Esophagus muscularis mucosa (tissue), 4 donors: ENCODE measurements around the gene VAV1. TPM values are rescaled to one million over a fixed set of nuclear protein-coding genes. Genes with fewer than 3 reads are reported as not detected.

ENCODE experiments used
- DNase-seq: peaks from one replicate; pipeline ENCODE4 v3.0.0-alpha.2; 2017; ENCODE audit errors: extremely low spot score
- H3K27ac ChIP-seq, 4 donors: fragments of 200-600 bp; sonication (generic); replicated peaks in 1 of 4; 1 replicate in 3 of 4; 2 replicates in 1 of 4; pipeline ENCODE4 v1.5.1; 2016 to 2019; ENCODE audit warnings: mild to moderate bottlenecking in 1 of 4
- H3K27me3 ChIP-seq, 4 donors: fragments of 200-600 bp; sonication (generic); one replicate each; pipeline versions ENCODE4 v1.5.1 to v1.6.0; 2016 to 2019
- H3K36me3 ChIP-seq, 4 donors: fragments of 200-600 bp; sonication (generic); one replicate each; pipeline ENCODE4 v1.5.1; 2016 to 2019
- H3K4me1 ChIP-seq, 4 donors: fragments of 200-600 bp; sonication (generic); one replicate each; pipeline ENCODE4 v1.5.1; 2016 to 2019
- H3K4me3 ChIP-seq, 4 donors: fragments of 200-600 bp; sonication (generic); 1 replicate in 2 of 4; 2 replicates in 2 of 4; pipeline ENCODE4 v1.5.1; 2016 to 2019; ENCODE audit warnings: mild to moderate bottlenecking in 4 of 4, moderate library complexity in 1 of 4
- H3K9me3 ChIP-seq, 4 donors: fragments of 200-600 bp; sonication (generic); 1 replicate in 3 of 4; 2 replicates in 1 of 4; pipeline ENCODE4 v1.5.1; 2016 to 2019
- CTCF ChIP-seq, 3 experiments: fragments of 200-600 bp in 2 of 3; fragments of 450-650 bp in 1 of 3; sonication (generic) in 2 of 3; IDR thresholded peaks; one replicate each; pipeline ENCODE4 v1.5.1; 2017 to 2019; ENCODE audit warnings: antibody characterized with exemption in 3 of 3, mild to moderate bottlenecking in 2 of 3, moderate library complexity in 1 of 3
- EP300 ChIP-seq: sonication (generic); formaldehyde crosslinking; IDR thresholded peaks from one replicate; pipeline ENCODE4 v1.6.1; 2017; ENCODE audit warnings: antibody characterized with exemption
- POLR2A ChIP-seq: fragments of 450-650 bp; IDR thresholded peaks from one replicate; pipeline ENCODE4 v1.6.1; 2017; ENCODE audit warnings: antibody characterized with exemption, moderate library complexity, mild to moderate bottlenecking, low read depth
- POLR2AphosphoS5 ChIP-seq, 2 donors: sonication (generic); formaldehyde crosslinking; IDR thresholded peaks; one replicate each; pipeline ENCODE4 v1.6.1; 2017; ENCODE audit warnings: antibody characterized with exemption in 2 of 2
- WGBS: methylation state at CpG from one replicate; pipeline ENCODE4 v1.1.5; 2018; 5-methylcytosine and 5-hydroxymethylcytosine counted together
- intact Hi-C: fragments of 100-400 bp; cut with DNase I; formaldehyde crosslinking; loops from one replicate; pipeline ENCODE4 v1.15.1; 2023
- total RNA-seq, 4 donors: library from RNA; depleted of rRNA; stranded (reverse); fragments of >200 nt; gene quantifications; one replicate each; pipeline versions ENCODE4 v1.1.0 to v1.2.1, GENCODE V29; 2016

The VAV1 gene
- total RNA-seq, 4 donors from 2014 or later = 2.9 to 8.0 (median 4.1) TPM

- intact Hi-C loops = no loop called here
- Histone ChIP-seq H3K27ac (no peak overlapping the region), H3K4me3 (no peak overlapping the region), H3K36me3 (no peaks in the 10 kb centered on the region), H3K9me3 (peaks cover 0 to 11% (median 2%) of the 10 kb centered on the region in 4 donors), H3K27me3 (peaks cover 0 to 40% (median 0%) of the 10 kb centered on the region in 4 donors), H3K4me1 (no peaks in the 10 kb centered on the region)
- no peak for TF ChIP-seq POLR2A
- no peak for TF ChIP-seq EP300
- TF ChIP-seq POLR2AphosphoS5 (IDR thresholded peaks at IDR 0.05) = no peak
- TF ChIP-seq CTCF (IDR thresholded peaks at IDR 0.05) = no peak
- DNase-seq = no peak
- 89% methylated on average over 2 of the region's 2 CpGs for WGBS
These were observed 40.1 kb downstream of the VAV1 start for GRCh38 chr19:6812612-6813011.

DNA sequence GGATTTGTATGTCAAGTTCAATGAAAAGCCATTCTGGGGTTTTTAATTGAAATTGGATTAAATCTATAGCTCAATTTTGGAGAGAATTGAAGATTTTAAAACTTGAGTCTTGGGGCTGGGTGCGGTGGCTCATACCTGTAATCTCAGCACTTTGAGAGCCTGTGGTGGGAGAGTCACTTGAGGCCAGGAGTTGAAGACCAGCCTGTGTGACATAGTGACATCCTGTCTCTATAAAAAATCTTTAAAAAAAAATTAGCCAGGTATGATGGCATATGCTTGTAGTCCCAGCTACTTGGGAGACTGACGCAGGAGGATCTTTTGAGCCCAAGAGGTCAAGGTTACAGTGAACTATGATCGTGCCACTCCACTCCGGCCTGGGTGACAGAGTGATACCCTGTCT, 41.2 kb downstream of the VAV1 start:
- Histone ChIP-seq H3K27ac (no peak overlapping the region), H3K27me3 (peaks cover 0 to 31% (median 0%) of the 10 kb centered on the region in 4 donors), H3K4me1 (no peaks in the 10 kb centered on the region), H3K9me3 (peaks cover 0 to 8% (median 2%) of the 10 kb centered on the region in 4 donors), H3K36me3 (no peaks in the 10 kb centered on the region), H3K4me3 (no peak overlapping the region)
- intact Hi-C loops = no loop called here
- DNase-seq = no peak
- TF ChIP-seq POLR2AphosphoS5 (IDR thresholded peaks at IDR 0.05) = no peak
- WGBS = 87% methylated on average over 4 of the region's 4 CpGs

GRCh38 chr19:6817179-6817578, 44.7 kb downstream of the VAV1 start:
- Histone ChIP-seq H3K9me3 (peaks cover 0 to 28% (median 19%) of the 10 kb centered on the region in 4 donors), H3K4me3 (no peak overlapping the region), H3K4me1 (no peaks in the 10 kb centered on the region), H3K36me3 (no peaks in the 10 kb centered on the region), H3K27ac (no peak overlapping the region), H3K27me3 (peaks cover 0 to 28% (median 0%) of the 10 kb centered on the region in 4 donors)
- intact Hi-C loops = no loop called here
- WGBS = 85% methylated on average over 3 of the region's 3 CpGs
- DNase-seq = no peak
- TF ChIP-seq POLR2AphosphoS5 (IDR thresholded peaks at IDR 0.05) (no peak), CTCF (IDR thresholded peaks at IDR 0.05) (no peak)

- 61% methylated on average over 4 of the region's 4 CpGs for WGBS
- intact Hi-C loops = no loop called here
- Histone ChIP-seq H3K4me3 (no peak overlapping the region), H3K27ac (no peak overlapping the region), H3K36me3 (no peaks in the 10 kb centered on the region), H3K4me1 (no peaks in the 10 kb centered on the region), H3K9me3 (peaks cover 0 to 24% (median 18%) of the 10 kb centered on the region in 4 donors), H3K27me3 (peaks cover 0 to 30% (median 0%) of the 10 kb centered on the region in 4 donors)
- DNase-seq = no peak
- no peak for TF ChIP-seq POLR2A
- TF ChIP-seq POLR2AphosphoS5 (IDR thresholded peaks at IDR 0.05) = no peak
- no peak for TF ChIP-seq CTCF (IDR thresholded peaks at IDR 0.05)
- no peak for TF ChIP-seq EP300
These were observed 45.7 kb downstream of the VAV1 start for GRCh38 chr19:6818246-6818645.

DNA sequence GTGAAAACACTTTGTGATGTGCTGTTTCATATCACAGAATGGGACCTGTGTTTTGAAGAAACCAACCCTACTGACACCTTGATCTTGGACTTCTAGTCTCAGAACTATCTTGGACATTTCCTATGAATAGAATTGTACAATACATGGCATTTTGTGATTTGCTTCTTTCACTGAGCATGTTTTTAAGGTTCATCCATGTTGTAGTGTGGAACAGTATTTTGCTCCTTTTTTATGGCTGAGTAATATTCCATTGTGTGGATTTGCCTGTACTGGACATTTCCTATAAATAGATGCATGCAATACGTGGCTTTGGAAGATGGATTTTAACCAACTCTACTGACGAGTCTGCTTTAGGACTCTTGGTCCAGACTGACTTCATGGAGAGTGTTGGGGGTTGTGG, 46.8 kb downstream of the VAV1 start:
- Histone ChIP-seq H3K4me3 (no peak overlapping the region), H3K36me3 (no peaks in the 10 kb centered on the region), H3K27ac (no peak overlapping the region), H3K4me1 (no peaks in the 10 kb centered on the region), H3K9me3 (peaks cover 0 to 24% (median 16%) of the 10 kb centered on the region in 4 donors), H3K27me3 (peaks cover 0 to 30% (median 0%) of the 10 kb centered on the region in 4 donors)
- TF ChIP-seq CTCF (IDR thresholded peaks at IDR 0.05) (no peak), EP300 (no peak), POLR2A (no peak), POLR2AphosphoS5 (IDR thresholded peaks at IDR 0.05) (no peak)
- 81% methylated on average over 2 of the region's 2 CpGs for WGBS
- intact Hi-C loops = no loop called here
- no peak for DNase-seq
